Activated naive CD4-positive, alpha-beta T cell treated with anti-CD3 and anti-CD28 coated beads, Interleukin-2, amount 50 U/mL, for 16 hours (primary cell): ENCODE measurements around the gene ABCA4.
"Not testable (repeated sequence)": the region's sequence is repeated elsewhere in the genome, so short reads cannot be mapped to it uniquely, and the experiment has no call there.

Source experiments
- DNase-seq: peaks from one replicate; pipeline ENCODE4 v3.0.0-alpha.2; 2020

The ABCA4 gene

DNA sequence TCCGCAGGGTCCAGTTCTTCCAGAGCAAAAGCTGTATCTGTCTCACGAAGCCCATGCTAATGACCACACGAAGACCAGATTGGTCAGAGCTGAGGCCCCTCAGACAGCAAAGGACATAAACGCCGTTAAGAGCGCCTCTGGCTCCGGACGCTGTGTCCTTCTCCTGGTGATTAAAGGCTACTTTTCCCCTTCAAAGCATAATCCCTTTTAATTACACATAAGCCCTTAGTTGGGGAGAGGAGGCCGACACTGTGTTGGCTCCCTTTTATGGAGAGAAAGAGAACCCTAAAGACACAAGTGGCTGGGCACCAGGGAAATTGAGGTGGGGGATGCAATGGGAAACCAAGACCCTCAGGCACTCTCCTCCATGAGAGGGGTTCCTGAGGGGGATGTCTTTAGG is at the start of gene ABCA4:
TSS of gene ABCA4 (minus strand) at position 158 of the 400 bp plus-strand sequence. CDS start at position 55, 103 bp downstream.
- DNase-seq: no peak

DNA sequence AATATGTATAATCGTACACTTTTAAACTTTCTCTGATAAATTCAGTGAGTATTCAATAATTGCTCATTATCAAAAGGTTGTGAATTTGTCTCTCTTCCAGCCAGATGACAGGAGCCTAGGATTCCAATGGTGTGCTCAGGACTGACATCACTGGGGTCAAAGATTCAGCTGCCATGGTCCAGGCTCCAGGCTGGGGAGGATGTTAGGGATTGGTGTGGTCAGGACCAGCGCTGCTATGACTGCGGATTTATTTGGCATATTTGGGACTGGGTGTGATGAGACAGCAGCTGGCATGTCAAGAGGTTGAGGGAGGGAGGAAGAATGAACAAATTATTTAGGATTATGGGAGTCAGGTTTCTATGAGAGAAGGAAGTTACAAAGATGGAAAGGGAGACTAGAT is 48.2 kb upstream of the ABCA4 start:
- DNase-seq: no peak

DNA sequence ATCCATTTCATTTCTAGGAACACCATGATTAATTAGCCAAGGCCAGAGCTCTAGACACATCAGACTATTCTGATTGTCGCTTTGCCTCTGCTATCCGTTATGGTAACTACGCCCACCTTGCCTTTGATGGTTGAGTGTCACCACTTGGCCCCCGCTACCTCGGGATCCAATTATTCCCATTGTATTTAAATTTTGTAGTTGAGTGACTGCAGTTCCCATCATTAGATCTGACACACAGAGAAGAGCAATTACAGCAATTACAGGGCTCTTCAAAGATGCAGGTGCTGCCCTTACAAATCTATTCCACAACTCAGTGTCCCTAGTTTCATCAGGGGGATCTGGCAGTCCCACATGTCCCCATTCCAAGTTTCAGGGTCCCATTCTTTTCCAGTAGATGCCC is 44.9 kb upstream of the ABCA4 start:
- no peak for DNase-seq

DNA sequence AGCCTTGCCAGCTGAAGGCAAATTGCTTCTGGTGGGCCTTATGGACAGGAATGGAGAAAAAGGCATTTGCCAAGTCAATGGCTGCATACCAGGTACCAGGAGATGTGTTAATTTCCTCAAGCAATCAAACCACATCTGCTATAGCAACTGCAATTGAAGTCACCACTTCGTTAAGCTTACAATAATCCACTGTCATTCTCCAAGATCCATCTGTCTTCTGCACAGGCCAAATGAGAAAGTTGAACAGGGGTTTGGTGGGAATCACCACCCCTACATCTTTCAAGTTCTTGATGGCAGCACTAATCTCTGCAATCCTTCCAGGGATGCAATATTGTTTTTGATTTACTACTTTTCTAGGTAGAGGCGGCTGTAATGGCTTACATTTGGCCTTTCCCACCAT is 43.9 kb upstream of the ABCA4 start:
- not testable (repeated sequence) for DNase-seq

DNA sequence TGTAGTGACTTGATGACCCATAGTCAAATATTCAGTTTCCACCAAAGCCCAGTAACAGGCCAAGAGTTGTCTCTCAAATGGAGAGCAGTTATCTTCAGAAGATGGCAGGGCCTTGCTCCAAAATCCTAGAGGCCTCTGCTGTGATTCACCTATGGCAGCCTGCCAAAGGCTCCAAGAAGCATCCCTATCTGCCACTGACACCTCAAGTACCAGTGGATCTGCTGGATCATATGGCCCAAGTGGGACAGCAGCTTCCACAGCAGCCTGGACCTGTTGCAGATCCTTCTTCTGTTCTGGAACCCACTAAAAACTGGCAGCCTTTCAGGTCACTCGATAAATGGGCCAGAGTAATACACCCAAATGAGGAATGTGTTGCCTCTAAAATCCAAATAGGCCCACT is 43.2 kb upstream of the ABCA4 start:
- not testable (repeated sequence) for DNase-seq

DNA sequence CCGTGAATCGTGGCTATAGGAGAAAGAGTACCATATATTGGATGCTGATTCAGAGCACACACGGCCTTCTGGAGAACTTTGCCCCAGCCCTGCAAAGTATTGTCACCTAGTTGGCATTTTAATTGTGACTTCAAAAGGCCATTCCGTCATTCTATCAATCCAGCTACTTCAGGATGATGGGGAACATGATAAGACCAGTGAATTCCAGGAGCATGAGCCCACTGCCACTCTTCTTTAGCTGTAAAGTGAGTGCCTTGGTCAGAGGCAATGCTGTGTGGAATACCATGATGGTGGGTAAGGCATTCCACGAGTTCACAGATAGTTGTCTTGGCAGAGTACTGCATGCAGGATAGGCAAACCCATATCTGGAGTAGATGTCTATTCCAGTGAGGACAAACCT is 42.3 kb upstream of the ABCA4 start:
- DNase-seq: not testable (repeated sequence)

DNA sequence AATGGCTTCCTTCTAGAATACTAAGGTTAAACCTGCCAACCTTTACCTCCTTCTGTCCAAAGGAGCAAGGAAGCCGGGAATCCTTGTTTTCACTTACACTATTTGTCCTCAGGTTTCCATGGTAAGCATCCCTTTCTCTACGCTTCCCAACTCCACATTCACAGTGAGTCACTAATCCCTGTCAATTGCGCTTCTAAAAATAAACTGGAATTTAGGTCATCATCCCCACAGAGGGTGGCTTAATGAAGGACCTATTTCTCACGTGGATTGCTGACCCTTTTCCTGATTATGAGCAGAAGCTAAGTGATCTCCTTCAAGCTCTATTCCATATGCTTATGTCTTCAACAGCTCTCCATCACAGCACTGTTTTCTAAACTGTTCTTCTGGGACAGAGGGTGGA is 39.9 kb upstream of the ABCA4 start:
- DNase-seq: no peak

DNA sequence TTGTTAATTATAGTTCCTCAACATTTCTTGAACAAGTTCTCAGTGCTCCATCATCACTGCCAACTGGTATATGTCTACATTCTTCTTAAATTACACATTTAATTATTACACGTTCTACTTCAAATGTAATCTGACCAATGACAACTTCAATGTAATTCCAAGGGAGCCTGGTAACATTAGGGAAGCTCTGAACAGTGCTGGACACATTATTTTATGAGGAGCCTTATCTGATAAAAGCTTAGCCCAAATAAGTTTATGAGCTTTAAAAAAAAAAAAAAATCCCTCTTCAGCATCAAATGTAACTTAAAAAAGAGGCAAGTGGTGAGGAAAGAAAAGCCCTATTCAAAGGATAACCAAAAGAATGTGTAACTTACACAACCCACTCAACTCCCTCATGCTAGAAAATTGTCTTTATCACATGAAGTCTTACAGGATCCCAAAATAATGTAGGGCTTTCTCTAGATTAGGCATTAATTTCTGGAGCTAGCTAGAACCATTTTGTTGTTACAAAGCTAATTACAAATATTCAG is 35.2 kb upstream of the ABCA4 start:
- no peak for DNase-seq

DNA sequence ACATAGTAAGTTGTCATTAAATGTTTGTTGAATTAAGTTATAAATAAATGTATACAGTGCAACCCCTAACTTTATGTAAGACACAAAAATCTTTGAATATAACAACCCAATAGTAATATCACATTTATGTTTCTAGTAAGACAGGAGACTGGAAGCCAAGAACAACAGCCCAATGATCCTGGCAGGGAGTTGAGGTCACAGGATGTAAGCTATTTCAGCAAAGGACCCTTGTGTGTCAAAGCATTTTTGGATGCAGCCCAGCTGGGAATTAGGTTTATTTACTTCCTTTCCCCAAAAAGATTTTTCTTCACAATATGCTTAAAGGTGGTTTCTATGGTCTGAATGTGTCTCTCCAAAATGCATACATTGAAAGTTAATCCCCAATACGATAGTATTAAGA is 34.0 kb upstream of the ABCA4 start:
- DNase-seq: no peak

DNA sequence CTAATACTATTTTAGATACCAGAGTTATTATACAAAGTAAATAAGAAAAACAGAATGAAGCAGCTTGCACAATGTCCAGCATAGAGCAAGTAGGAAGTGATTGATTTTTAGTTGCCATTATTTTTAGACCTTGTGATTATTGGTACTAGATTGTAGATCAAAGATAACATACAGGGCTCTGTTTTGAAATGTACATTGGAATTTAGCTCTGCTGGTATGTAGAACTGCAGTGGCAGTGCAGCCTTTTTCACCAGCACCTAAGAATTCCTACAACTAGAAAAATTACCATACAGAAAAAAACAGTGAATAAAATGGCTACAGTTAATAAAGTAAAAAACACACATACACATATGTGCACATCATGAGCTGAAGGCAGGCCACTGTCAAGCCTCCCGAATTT is 32.2 kb upstream of the ABCA4 start:
- DNase-seq: no peak

DNA sequence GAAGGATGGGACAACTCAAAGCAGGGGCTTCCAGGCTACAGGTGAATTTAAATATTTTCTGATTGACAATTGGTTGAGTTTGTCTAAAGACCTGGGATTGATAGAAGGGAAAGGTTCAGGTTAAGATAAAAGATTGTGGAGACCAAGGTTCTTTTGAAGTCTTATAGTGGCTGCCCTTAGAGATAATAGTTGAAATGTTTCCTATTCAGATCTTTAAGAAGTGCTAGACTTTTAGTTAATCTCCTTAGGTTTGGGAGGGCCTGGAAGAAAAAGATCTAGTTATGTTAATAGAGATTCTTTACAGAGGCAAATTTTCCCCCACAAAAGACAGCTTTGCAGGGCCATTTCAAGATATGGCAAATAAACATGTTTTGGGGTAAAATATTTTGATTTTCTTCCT is 28.2 kb upstream of the ABCA4 start:
- DNase-seq: not testable (repeated sequence)

DNA sequence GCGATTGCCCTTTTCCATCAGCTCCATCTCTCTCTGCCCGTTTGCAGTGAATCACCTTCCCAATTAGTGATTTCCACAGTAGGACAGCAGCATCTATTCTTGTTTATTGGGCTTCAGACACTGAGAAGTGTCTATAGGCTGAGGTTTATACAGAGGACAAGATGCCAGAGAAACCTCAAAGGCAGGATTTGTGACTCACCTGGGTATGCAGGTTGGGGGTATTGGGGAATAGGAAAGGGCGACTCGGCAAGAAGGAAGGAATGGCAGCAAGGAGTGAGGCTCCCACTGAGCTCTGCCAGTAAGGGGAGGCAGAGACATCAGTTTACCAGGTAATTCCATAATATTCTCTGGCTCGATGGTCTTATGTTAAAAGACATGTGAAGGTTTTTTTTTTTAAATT is 25.3 kb upstream of the ABCA4 start:
- DNase-seq: no peak

DNA sequence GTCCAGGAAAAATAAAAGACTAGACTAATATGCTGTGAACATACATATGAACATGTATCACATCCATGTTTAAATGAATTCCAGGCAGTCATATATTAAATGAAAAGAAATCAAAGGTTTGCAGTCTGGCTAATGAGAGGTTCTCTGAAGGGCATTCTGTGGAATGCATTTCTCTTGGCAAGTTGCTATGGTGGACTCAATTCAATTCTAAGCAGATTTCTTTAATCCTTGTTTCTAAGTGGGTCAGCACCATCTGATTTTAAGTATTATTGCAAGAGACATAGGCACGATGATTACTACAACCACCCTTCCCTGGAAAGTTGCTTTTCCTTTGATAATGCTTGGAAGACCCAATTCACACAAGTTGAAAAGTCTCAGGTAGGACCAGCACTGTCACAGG is 23.9 kb upstream of the ABCA4 start:
- DNase-seq: no peak

DNA sequence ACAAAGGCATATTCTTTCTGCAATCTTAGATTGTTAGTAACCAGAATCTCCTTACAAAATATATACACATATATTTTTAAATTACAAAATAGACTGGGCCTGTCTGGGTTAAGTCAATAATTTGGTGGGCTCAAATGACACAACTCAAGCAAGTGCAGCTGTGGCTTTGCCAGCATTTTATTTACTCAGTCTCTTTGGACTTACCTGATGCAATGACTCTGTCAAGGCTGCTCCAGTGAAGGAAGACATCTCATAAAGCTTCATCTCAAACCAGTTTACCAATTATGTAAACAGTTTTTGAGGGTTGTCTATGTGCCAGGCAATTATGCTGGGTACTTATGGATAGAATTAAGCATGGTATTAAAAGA is 22.8 kb upstream of the ABCA4 start:
- DNase-seq: no peak

DNA sequence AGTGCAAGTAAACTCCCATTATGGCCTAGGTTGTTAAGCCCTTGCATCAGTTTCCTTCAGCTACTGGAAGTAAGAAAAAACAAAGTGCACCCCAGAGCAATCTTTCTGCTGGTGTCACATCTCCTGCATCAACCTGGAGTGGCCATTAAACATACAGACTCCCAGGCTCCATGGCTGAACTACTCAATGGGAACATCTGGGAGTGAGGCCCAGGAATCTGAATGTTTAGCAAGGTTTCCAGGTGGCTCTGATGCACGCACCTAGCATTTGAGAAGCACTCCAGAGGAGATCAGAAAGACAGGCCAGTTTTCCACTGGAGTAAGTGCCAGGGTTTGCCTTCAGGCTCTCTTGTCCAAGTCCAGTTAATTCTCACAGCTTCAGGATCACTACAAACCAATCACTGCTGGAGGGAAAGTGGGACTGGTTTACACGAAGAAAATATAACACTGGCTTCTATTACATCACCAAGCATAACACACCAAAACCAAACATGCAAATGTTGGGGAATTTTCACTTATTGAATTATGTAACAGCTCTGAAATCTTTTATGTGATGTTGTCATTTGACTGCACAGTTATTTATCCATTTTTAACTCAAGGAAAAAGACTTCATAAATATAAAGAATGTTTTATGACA is 22.3 kb upstream of the ABCA4 start:
- DNase-seq: no peak

DNA sequence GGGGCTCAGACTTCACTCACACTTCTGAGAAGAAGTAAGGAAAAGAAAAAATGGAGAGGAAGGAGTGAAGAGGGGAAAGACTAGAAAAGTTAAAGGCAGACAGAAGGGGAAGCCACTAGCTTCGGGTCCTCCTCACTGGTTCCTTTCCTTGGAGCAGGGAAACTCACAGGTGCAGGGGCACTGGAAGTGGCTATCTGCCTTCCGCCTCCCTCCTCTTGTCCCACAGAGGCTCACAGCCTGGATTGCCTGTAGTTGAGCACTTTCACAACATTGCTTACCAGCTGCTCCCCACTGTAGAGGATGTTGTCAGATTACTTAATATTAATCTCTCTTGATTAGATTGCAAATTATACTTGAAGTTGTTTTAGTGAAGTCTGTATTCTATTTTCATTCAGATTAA is 21.6 kb upstream of the ABCA4 start:
- DNase-seq: no peak

DNA sequence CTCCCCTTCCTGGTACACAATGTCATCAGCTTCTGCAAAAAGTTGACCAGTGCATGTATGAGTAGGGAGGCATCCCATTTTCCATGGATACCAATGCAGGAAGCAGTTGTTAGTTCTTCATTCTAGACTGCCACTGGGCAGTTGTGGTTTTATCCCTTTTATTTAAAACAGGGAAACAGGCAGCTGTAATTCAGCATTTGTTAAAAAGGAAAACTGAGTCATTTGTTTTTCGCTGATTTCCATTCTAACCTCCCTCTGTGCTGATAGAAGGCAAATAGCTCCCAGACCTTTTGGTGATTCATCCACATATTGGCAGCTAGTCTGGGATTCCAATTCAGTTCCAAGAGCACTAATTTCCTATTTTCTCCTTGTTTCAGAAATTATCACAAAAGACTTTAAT is 21.1 kb upstream of the ABCA4 start:
- no peak for DNase-seq

DNA sequence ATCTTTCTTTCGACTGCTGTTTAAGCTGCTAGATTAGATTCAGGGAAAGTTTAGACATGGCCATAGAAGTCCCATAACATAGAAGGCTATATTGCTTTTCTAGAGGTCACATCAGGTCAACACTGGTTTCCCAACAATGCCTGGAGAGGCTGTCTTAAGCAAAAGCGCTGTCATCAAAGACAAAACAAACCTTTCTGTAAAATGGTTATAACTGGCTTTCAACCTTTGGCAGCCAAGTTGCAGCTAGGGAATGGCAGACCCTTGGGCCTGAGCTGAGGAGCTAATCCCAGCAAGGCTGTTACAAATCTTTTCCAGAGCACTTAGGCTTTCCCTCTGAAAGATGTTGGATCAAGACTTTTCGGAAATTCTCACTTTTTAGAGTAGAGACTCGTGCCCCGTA is 11.2 kb upstream of the ABCA4 start:
- DNase-seq: no peak

DNA sequence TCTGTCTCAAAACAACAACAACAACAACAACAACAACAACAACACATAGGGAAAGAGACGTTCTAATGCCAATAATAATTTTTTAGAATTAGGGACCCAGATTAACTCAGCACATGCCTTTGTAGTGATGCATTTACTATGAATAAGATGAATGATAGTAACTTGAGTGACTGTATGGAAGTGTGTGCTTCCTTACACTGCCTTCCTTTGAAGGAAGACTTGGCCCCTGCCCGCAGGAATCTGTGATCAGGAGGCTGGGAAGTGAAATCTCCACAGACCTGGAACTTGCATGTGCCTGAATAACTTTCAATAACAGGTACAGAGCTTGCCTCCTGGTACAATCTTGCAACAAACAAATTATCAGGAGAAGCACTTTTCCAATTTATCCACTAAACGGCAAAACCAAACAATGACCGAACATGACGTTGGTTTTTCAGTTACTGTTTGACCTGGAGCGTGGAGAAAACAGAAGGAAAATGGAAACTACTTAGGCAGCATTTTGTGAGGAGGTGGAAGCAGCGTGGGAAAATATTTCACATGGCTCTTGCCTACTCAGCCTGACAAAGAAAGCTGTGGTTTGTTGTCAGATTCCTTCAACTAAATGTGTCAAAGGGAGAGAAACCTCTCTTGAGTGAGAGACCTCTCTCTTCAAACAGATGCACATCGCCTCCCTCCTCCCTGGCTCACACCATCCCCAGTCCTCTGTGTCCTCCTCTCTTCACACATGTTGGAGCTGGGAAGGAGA is 10.1 kb upstream of the ABCA4 start:
- no peak for DNase-seq

DNA sequence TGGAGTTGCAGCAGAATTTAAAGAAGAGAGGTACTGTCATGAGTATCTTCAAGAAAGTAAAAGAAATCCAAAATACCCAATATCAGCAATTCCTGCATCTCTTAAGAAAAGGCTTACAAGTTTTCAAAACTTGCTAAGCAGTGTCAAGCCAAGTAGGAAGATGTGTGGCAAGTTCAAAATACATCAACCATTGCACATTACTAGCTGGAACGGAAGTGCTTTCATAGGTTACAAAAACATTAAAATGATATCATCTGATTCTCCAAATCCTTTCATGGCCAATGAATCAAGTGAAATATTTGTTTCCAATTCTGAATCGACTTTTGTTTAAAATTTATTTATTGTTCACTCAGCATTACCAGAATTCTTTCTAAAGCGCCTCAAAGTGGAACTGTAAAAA is 5.7 kb upstream of the ABCA4 start:
- no peak for DNase-seq

DNA sequence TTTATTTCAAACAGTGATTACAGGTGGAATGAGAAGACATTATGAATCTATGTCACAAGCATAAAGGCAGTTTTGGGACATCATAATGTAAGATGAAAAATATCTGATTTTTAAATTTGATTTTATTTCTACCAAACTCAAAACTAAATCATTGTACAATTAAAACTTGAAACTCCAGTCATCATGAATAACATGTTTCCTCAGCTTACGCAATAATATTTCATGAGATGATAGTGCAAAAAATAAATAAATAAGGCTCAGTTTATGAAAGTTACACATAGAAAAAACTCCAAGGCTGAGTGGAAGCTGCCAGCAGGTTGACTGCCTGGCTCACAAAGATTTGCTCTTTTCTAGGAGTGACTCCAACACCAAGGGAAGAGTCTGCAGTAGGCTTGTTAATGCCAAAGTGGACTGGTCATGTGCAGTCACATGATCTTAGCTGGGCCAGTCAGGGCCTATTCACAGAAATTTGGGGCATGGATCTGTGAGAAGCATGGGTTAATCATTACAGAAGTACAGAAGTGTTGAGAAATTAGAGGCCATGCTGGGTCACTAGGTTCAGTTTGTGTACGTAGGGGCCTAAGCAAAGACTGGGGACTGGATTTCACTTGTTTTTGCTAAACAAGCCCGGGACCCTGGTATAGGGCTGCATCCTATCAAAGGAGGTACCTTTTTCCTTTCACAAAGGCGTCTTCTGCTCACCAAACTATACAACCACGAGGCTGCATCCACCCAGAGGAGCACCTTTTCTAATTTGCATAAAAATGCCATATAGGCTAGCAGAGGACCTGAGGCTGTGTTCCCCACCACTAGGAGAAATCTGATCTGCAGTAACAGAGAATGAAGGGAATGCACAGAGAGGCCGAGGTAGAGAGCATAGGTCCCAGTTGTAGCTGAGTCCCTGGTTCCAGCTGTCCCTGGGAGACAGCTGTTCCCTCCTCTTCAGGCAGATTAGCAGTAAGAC is 4.9 kb upstream of the ABCA4 start:
- no peak for DNase-seq

DNA sequence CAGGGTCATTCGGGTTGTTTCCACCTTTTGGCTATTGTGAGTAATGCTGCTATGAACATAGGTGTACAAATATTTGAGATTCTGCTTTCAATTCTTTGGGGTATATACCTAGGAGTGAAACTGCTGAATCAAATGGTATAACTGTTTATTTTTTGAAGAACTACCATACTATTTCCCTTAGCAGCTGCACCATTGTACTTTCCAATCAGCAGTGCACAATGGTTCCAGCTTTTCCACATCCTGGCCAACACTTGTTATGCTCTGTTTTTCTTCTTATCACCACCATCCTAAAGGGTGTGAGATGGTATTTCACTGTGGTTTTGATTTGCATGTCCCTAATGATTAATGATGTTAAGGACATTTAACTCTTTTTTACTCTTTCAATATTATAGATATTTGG is 3.6 kb upstream of the ABCA4 start:
- no peak for DNase-seq

DNA sequence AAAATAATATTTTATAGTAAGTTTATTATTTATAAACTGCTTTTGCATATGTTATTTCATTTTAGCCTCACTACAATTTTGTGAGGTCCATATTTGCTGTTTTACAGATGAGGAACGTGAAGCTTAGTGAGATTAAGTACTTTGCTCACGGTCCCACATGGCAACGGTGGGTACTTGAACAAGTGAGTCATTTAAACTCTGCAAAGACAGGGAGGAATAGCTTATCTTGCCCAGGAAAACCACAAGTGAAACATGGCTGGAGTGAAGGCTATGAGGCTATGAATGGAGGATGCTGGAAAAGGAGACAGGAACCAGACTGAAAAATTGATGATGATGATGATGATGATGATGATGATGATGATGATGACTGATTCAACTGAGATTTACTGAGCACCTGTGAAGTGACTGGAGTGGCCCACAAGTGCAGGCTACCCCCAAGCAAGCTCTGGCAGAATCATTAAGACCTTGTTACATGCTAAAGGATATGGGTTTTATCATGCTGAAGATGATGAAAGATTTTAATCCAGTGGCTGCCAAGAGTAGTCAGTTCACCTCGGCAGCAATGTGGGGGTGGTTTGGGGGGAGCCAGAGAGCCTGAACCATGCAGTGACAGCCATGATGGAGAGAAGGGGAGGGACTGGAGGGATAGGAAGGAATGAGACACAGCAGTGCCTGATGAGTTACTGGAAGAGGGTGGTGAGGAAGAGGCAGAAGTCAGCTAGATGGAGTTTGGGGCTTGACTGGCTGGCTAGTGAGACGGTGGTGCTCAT is 1.4 kb upstream of the ABCA4 start:
- no peak for DNase-seq
